Neuronal stem cell (in vitro differentiated cells): Measurements from ENCODE around the gene ZNF595.

Experiments
- DNase-seq: peaks from one replicate; pipeline ENCODE4 v3.0.0-alpha.2; 2013; ENCODE audit warnings: low spot score
- H2AFZ ChIP-seq: one replicate; pipeline ENCODE4 v1.6.1; 2013; ENCODE audit warnings: mild to moderate bottlenecking, low read length, inconsistent platforms
- H2AK5ac ChIP-seq: 2 replicates; pipeline ENCODE4 v1.6.1; 2013; ENCODE audit warnings: low read depth, mild to moderate bottlenecking, inconsistent platforms, low read length, moderate library complexity, mixed read lengths
- H2BK120ac ChIP-seq: 2 replicates; pipeline ENCODE4 v1.6.1; 2013; ENCODE audit warnings: low read depth, mild to moderate bottlenecking, inconsistent platforms, low read length, moderate library complexity, mixed read lengths
- H2BK12ac ChIP-seq: one replicate; pipeline ENCODE4 v1.6.1; 2013; ENCODE audit warnings: low read length, inconsistent platforms
- H2BK15ac ChIP-seq: 2 replicates; pipeline ENCODE4 v1.6.1; 2013; ENCODE audit warnings: mild to moderate bottlenecking, low read length, inconsistent platforms, mixed read lengths
- H2BK5ac ChIP-seq: one replicate; pipeline ENCODE4 v1.6.1; 2013; ENCODE audit warnings: inconsistent platforms, mild to moderate bottlenecking, low read length, moderate library complexity
- H3K14ac ChIP-seq: one replicate; pipeline ENCODE4 v1.6.1; 2013; ENCODE audit warnings: low read length, inconsistent platforms
- H3K18ac ChIP-seq: 2 replicates; pipeline ENCODE4 v1.6.1; 2013; ENCODE audit warnings: low read length, inconsistent platforms
- H3K23ac ChIP-seq: 2 replicates; pipeline ENCODE4 v1.6.1; 2013; ENCODE audit warnings: low read depth, mild to moderate bottlenecking, mixed read lengths, low read length, inconsistent platforms; ENCODE audit not compliant: poor library complexity
- H3K27ac ChIP-seq: replicated peaks from 3 replicates; pipeline ENCODE4 v1.5.1; 2013; ENCODE audit warnings: low read length, inconsistent platforms
- H3K27me3 ChIP-seq, 3 experiments: 2 replicates each; pipeline ENCODE4 v1.6.1; 2013; ENCODE audit warnings: low read length in 3 of 3, mild to moderate bottlenecking in 2 of 3, inconsistent platforms in 1 of 3, low read depth in 1 of 3, mixed read lengths in 1 of 3, moderate library complexity in 1 of 3; ENCODE audit not compliant: control insufficient read depth in 3 of 3, insufficient read depth in 3 of 3
- H3K36me3 ChIP-seq, 2 donors: replicated peaks in 1 of 2; 2 replicates each; pipeline ENCODE4 v1.6.1; 2013; ENCODE audit warnings: low read length in 2 of 2; ENCODE audit not compliant: control insufficient read depth in 2 of 2, insufficient read depth in 2 of 2
- H3K4ac ChIP-seq: 2 replicates; pipeline ENCODE4 v1.6.1; 2013; ENCODE audit warnings: inconsistent platforms, mild to moderate bottlenecking, low read length, moderate library complexity
- H3K4me1 ChIP-seq, 2 donors: 1 replicate in 1 of 2; 2 replicates in 1 of 2; pipeline ENCODE4 v1.6.1; 2013; ENCODE audit warnings: low read length in 2 of 2, low read depth in 1 of 2; ENCODE audit not compliant: control insufficient read depth in 2 of 2, insufficient read depth in 1 of 2
- H3K4me2 ChIP-seq: one replicate; pipeline ENCODE4 v1.6.1; 2013; ENCODE audit warnings: mild to moderate bottlenecking, low read length, inconsistent platforms; ENCODE audit not compliant: insufficient read depth, poor library complexity, severe bottlenecking
- H3K4me3 ChIP-seq, 2 donors: 2 replicates each; pipeline ENCODE4 v1.5.1; 2013; ENCODE audit warnings: low read length in 2 of 2, mild to moderate bottlenecking in 2 of 2, inconsistent platforms in 1 of 2, moderate library complexity in 1 of 2
- H3K79me1 ChIP-seq: one replicate; pipeline ENCODE4 v1.6.1; 2013; ENCODE audit warnings: low read depth, mild to moderate bottlenecking, inconsistent platforms, low read length, moderate library complexity
- H3K9ac ChIP-seq: one replicate; pipeline ENCODE4 v1.6.1; 2013; ENCODE audit warnings: mild to moderate bottlenecking, low read depth, low read length, inconsistent platforms; ENCODE audit not compliant: poor library complexity
- H3K9me3 ChIP-seq, 2 donors: replicated peaks in 1 of 2; 2 replicates each; pipeline versions ENCODE3 to v1.6.1; 2013; ENCODE audit warnings: low read length in 2 of 2, mild to moderate bottlenecking in 2 of 2, inconsistent platforms in 1 of 2, low read depth in 1 of 2, mixed read lengths in 1 of 2, moderate library complexity in 1 of 2; ENCODE audit not compliant: control insufficient read depth in 2 of 2, insufficient read depth in 1 of 2
- H4K8ac ChIP-seq: one replicate; pipeline ENCODE4 v1.6.1; 2013; ENCODE audit warnings: low read depth, mild to moderate bottlenecking, inconsistent platforms, low read length, moderate library complexity
- H4K91ac ChIP-seq: one replicate; pipeline ENCODE4 v1.6.1; 2013; ENCODE audit warnings: low read length, low read depth, mild to moderate bottlenecking, inconsistent platforms; ENCODE audit not compliant: poor library complexity
- WGBS, 2 donors: extraction: QIAGEN DNeasy Blood & Tissue Kit; methylation state at CpG; one replicate each; pipeline ENCODE4 v1.1.7; 2013; ENCODE audit warnings: missing lambda C conversion rate in 2 of 2, mixed read lengths in 1 of 2; ENCODE audit not compliant: insufficient read length in 2 of 2, insufficient replicate concordance in 1 of 2; ENCODE audit errors: extremely low coverage in 2 of 2; 5-methylcytosine and 5-hydroxymethylcytosine counted together

Gene ZNF595

GRCh38 chr4:132483-132882, 79.4 kb downstream of the ZNF595 start:
- Histone ChIP-seq H2BK120ac (no peak overlapping the region), H3K36me3 (peaks cover 35 to 45% of the 10 kb centered on the region in 2 donors), H2AK5ac (no peak overlapping the region), H3K4me2 (no peak overlapping the region), H3K4ac (no peak overlapping the region), H2BK5ac (no peak overlapping the region), H3K27ac (no peak overlapping the region), H3K9me3 (peaks cover 21 to 44% of the 10 kb centered on the region in 2 donors), H3K9ac (no peak overlapping the region), H3K4me3 (no peak overlapping the region), H3K18ac (no peak overlapping the region), H2BK12ac (no peak overlapping the region), H4K91ac (no peak overlapping the region), H2BK15ac (no peak overlapping the region), H3K23ac (no peak overlapping the region), H3K79me1 (no peaks in the 10 kb centered on the region), H3K27me3 (no peaks in the 10 kb centered on the region), H3K14ac (no peak overlapping the region), H3K4me1 (no peaks in the 10 kb centered on the region), H4K8ac (no peak overlapping the region), H2AFZ (no peak overlapping the region)
- no peak for DNase-seq
- no CpG with 5 or more reads among the region's 1 CpG for WGBS, 2 donors
